ENCODE data around the gene TXNRD2. TPM values are rescaled to one million over a fixed set of nuclear protein-coding genes. Genes with fewer than 3 reads are reported as not detected.

Gene TXNRD2
- total and polyA plus RNA-seq, 2 experiments from 2014 or later, result 11.2 to 12.4 TPM

GRCh38 chr22:19921544-19922081 lies 20.0 kb downstream of the TXNRD2 start:
- Histone ChIP-seq H3F3A (replicated peaks; ENCODE audit: low read depth) (no peaks in the 10 kb centered on the region), H3K4me2 (no peak overlapping the region), H3K79me2 (replicated peaks; ENCODE audit: insufficient read depth) (no peaks in the 10 kb centered on the region), H3K27me3 (ENCODE audit: insufficient read depth) (no peaks in the 10 kb centered on the region), H4K20me1 (replicated peaks; ENCODE audit: insufficient read depth) (no peaks in the 10 kb centered on the region), H3K36me3 (ENCODE audit: insufficient read depth) (no peaks in the 10 kb centered on the region), H3K4me3 (no peak overlapping the region), H3K9me2 (ENCODE audit: insufficient read depth) (no peaks in the 10 kb centered on the region), H2AFZ (no peak overlapping the region), H3K27ac (ENCODE audit: low read depth) (no peak overlapping the region), H3K4me1 (ENCODE audit: insufficient read depth) (no peaks in the 10 kb centered on the region)
- DNase-seq (ENCODE audit: low spot score), result no peak
- no peak; the same call in 2 of the 3 replicates for ATAC-seq
- Mint-ChIP-seq H3K4me1 (no peaks in the 10 kb centered on the region), H3K9me3 (no peaks in the 10 kb centered on the region), H3K27ac (no peak overlapping the region), H3K36me3 (ENCODE audit: low read depth) (no peaks in the 10 kb centered on the region), H3K4me3 (no peak overlapping the region), H3K27me3 (ENCODE audit: insufficient read depth, low read depth, poor library complexity) (no peaks in the 10 kb centered on the region)
- no peak for TF ChIP-seq REST (IDR thresholded peaks at IDR 0.05; ENCODE audit: unreplicated experiment)

GRCh38 chr22:19919701-19920363 lies 21.8 kb downstream of the TXNRD2 start:
- Histone ChIP-seq H3K4me3 (no peak overlapping the region), H3K9me2 (ENCODE audit: insufficient read depth) (no peaks in the 10 kb centered on the region), H3F3A (replicated peaks; ENCODE audit: low read depth) (no peaks in the 10 kb centered on the region), H3K36me3 (ENCODE audit: insufficient read depth) (no peaks in the 10 kb centered on the region), H3K4me2 (no peak overlapping the region), H2AFZ (no peak overlapping the region), H3K27me3 (ENCODE audit: insufficient read depth) (no peaks in the 10 kb centered on the region), H3K79me2 (replicated peaks; ENCODE audit: insufficient read depth) (no peaks in the 10 kb centered on the region), H3K27ac (ENCODE audit: low read depth) (no peak overlapping the region), H4K20me1 (replicated peaks; ENCODE audit: insufficient read depth) (no peaks in the 10 kb centered on the region), H3K4me1 (ENCODE audit: insufficient read depth) (no peaks in the 10 kb centered on the region)
- Mint-ChIP-seq H3K9me3 (no peaks in the 10 kb centered on the region), H3K36me3 (ENCODE audit: low read depth) (peaks cover 4% of the 10 kb centered on the region), H3K4me1 (no peaks in the 10 kb centered on the region), H3K27ac (peak overlapping the region; percentile 62; the same call in 1 of the 2 replicates), H3K4me3 (no peak overlapping the region), H3K27me3 (ENCODE audit: insufficient read depth, low read depth, poor library complexity) (peaks cover 2% of the 10 kb centered on the region)
- DNase-seq (ENCODE audit: low spot score), result no peak
- ATAC-seq, result no peak
- TF ChIP-seq ETS1 (IDR thresholded peaks at IDR 0.05), result no peak
- TF ChIP-seq ZNF114 (CRISPR knock-in tag; IDR thresholded peaks at IDR 0.05), result no peak
- no peak for TF ChIP-seq CREB1 (CRISPR knock-in tag; IDR thresholded peaks at IDR 0.05; ENCODE audit: low read depth)
- TF ChIP-seq STAT1 (IDR thresholded peaks at IDR 0.05; ENCODE audit: unreplicated experiment), result no peak
- TF ChIP-seq JUNB (IDR thresholded peaks at IDR 0.05; ENCODE audit: unreplicated experiment), result no peak
- no peak for TF ChIP-seq CTCF (conservative IDR thresholded peaks at IDR 0.05; ENCODE audit: low read depth in 2 of 2)
- TF ChIP-seq NANOG (IDR thresholded peaks at IDR 0.05; ENCODE audit: borderline replicate concordance), result no peak
- TF ChIP-seq EZH2 (IDR thresholded peaks at IDR 0.05; ENCODE audit: low read depth, unreplicated experiment), result no peak
